SK-N-SH treated with all-trans-retinoic acid at 6 μM for 48 hours (cell line): ENCODE measurements around the gene RNF112.

Source experiments
- CREB5 ChIP-seq: fragments of 250-450 bp; sonication (Bioruptor Pico); IDR thresholded peaks from 2 replicates; pipeline ENCODE4 v1.5.1; 2020; ENCODE audit warnings: low read depth, mild to moderate bottlenecking, moderate library complexity
- CSDC2 ChIP-seq: fragments of 250-450 bp; sonication (Bioruptor Pico); IDR thresholded peaks from 2 replicates; pipeline ENCODE4 v1.5.0; 2020; ENCODE audit warnings: mild to moderate bottlenecking, moderate library complexity
- PATZ1 ChIP-seq: fragments of 250-450 bp; sonication (Bioruptor Pico); IDR thresholded peaks from 2 replicates; pipeline ENCODE4 v1.8.0; 2020; ENCODE audit warnings: mild to moderate bottlenecking, moderate library complexity, borderline replicate concordance
- POU6F1 ChIP-seq: fragments of 250-450 bp; sonication (Bioruptor Pico); IDR thresholded peaks from 2 replicates; pipeline ENCODE4 v1.8.0; 2021; ENCODE audit warnings: low read depth, mild to moderate bottlenecking, moderate library complexity, borderline replicate concordance
- PPARA ChIP-seq: fragments of 250-450 bp; sonication (Bioruptor Pico); IDR thresholded peaks from 2 replicates; pipeline ENCODE4 v1.5.0; 2020; ENCODE audit warnings: mild to moderate bottlenecking, borderline replicate concordance
- SNAI2 ChIP-seq: fragments of 250-450 bp; sonication (Bioruptor Pico); IDR thresholded peaks from 2 replicates; pipeline ENCODE4 v1.5.0; 2020; ENCODE audit warnings: mild to moderate bottlenecking, moderate library complexity
- TOX ChIP-seq: fragments of 250-450 bp; sonication (Bioruptor Pico); IDR thresholded peaks from 2 replicates; pipeline ENCODE4 v1.8.0; 2021; ENCODE audit warnings: mild to moderate bottlenecking, moderate library complexity, borderline replicate concordance
- ZFP30 ChIP-seq: fragments of 450-650 bp; formaldehyde crosslinking; IDR thresholded peaks from 2 replicates; pipeline ENCODE4 v1.5.0; 2022; ENCODE audit warnings: mild to moderate bottlenecking, moderate library complexity
- ZNF70 ChIP-seq: fragments of 450-650 bp; formaldehyde crosslinking; IDR thresholded peaks from 2 replicates; pipeline ENCODE4 v1.5.0; 2020; ENCODE audit warnings: mild to moderate bottlenecking, moderate library complexity

- no peak for TF ChIP-seq CSDC2
- no peak for TF ChIP-seq PATZ1
- no peak for TF ChIP-seq POU6F1 (CRISPR knock-in tag)
- no peak for TF ChIP-seq CREB5 (CRISPR knock-in tag)
- TF ChIP-seq SNAI2 (CRISPR knock-in tag) = no peak
- TF ChIP-seq TOX (CRISPR knock-in tag) = no peak
- no peak for TF ChIP-seq PPARA
- TF ChIP-seq ZFP30 (CRISPR knock-in tag) = no peak
- no peak for TF ChIP-seq ZNF70 (CRISPR knock-in tag)
These were observed 45.6 kb upstream of the RNF112 start for GRCh38 chr17:19365499-19365817.
